CD14-positive monocyte (primary cell): ENCODE data around the gene ITPR1. TPM values are rescaled to one million over a fixed set of nuclear protein-coding genes. Genes with fewer than 3 reads are reported as not detected.

Source experiments
- DNase-seq, 3 donors: peaks; one replicate each; pipeline ENCODE4 v3.0.0-alpha.2; 2011 to 2022
- H2AFZ ChIP-seq: 2 replicates; pipeline ENCODE4 v1.6.0; 2012; ENCODE audit warnings: mild to moderate bottlenecking, low read depth, low read length, inconsistent platforms; ENCODE audit not compliant: insufficient read depth, poor library complexity, severe bottlenecking
- H3K27ac ChIP-seq, 2 donors: 1 replicate in 1 of 2; 2 replicates in 1 of 2; pipeline ENCODE4 v1.5.1; 2012 to 2013; ENCODE audit warnings: low read length in 2 of 2, control low read depth in 1 of 2, inconsistent platforms in 1 of 2, low read depth in 1 of 2, mild to moderate bottlenecking in 1 of 2
- H3K27me3 ChIP-seq, 2 donors: one replicate each; pipeline versions ENCODE4 v1.6.0 to v1.6.1; 2011 to 2013; ENCODE audit warnings: low read length in 2 of 2; ENCODE audit not compliant: control insufficient read depth in 2 of 2, insufficient read depth in 2 of 2
- H3K36me3 ChIP-seq, 2 donors: replicated peaks in 1 of 2; 1 replicate in 1 of 2; 2 replicates in 1 of 2; pipeline versions ENCODE4 v1.5.1 to v1.6.1; 2012 to 2013; ENCODE audit warnings: low read length in 2 of 2, control low read depth in 1 of 2, inconsistent platforms in 1 of 2, mild to moderate bottlenecking in 1 of 2; ENCODE audit not compliant: insufficient read depth in 2 of 2, control insufficient read depth in 1 of 2
- H3K4me1 ChIP-seq, 2 donors: 1 replicate in 1 of 2; 2 replicates in 1 of 2; pipeline versions ENCODE4 v1.5.1 to v1.6.1; 2012 to 2013; ENCODE audit warnings: low read length in 2 of 2, control low read depth in 1 of 2, inconsistent platforms in 1 of 2, mild to moderate bottlenecking in 1 of 2, moderate library complexity in 1 of 2; ENCODE audit not compliant: insufficient read depth in 2 of 2, control insufficient read depth in 1 of 2
- H3K4me2 ChIP-seq: replicated peaks from 2 replicates; pipeline ENCODE3; 2012; ENCODE audit warnings: low read length, moderate library complexity, mild to moderate bottlenecking; ENCODE audit not compliant: poor library complexity, severe bottlenecking; ENCODE audit errors: extremely low read depth
- H3K4me3 ChIP-seq, 3 experiments: fragments of 200-600 bp in 1 of 3; sonication (generic) in 1 of 3; replicated peaks in 1 of 3; 1 replicate in 2 of 3; 2 replicates in 1 of 3; pipeline ENCODE4 v1.5.1; 2011 to 2013; ENCODE audit warnings: low read length in 3 of 3, mild to moderate bottlenecking in 3 of 3, control low read depth in 2 of 3, low read depth in 2 of 3, inconsistent platforms in 1 of 3, moderate library complexity in 1 of 3
- H3K79me2 ChIP-seq: 2 replicates; pipeline ENCODE4 v1.6.0; 2012; ENCODE audit warnings: mild to moderate bottlenecking, control low read depth, inconsistent platforms, low read length, moderate library complexity; ENCODE audit not compliant: insufficient read depth
- H3K9ac ChIP-seq: 2 replicates; pipeline ENCODE4 v1.6.0; 2017; ENCODE audit warnings: low read length, mild to moderate bottlenecking; ENCODE audit not compliant: insufficient read depth, poor library complexity, severe bottlenecking
- H3K9me3 ChIP-seq, 2 donors: replicated peaks in 1 of 2; 1 replicate in 1 of 2; 2 replicates in 1 of 2; pipeline versions ENCODE4 v1.5.1 to v1.6.1; 2012 to 2013; ENCODE audit warnings: low read length in 2 of 2, control low read depth in 1 of 2; ENCODE audit not compliant: control insufficient read depth in 1 of 2, insufficient read depth in 1 of 2
- H4K20me1 ChIP-seq: 2 replicates; pipeline ENCODE4 v1.6.0; 2012; ENCODE audit warnings: mild to moderate bottlenecking, low read length, control low read depth, moderate library complexity; ENCODE audit not compliant: insufficient read depth
- H3K27ac Mint-ChIP-seq, 7 donors: one replicate each; pipeline ENCODE4 v1.8.0; 2020; ENCODE audit warnings: mild to moderate bottlenecking in 7 of 7, mixed read lengths in 7 of 7, moderate library complexity in 6 of 7, inconsistent platforms in 2 of 7
- H3K27me3 Mint-ChIP-seq, 3 donors: one replicate each; pipeline ENCODE4 v1.8.0; 2021 to 2022; ENCODE audit warnings: low read depth in 3 of 3, mild to moderate bottlenecking in 3 of 3, mixed read lengths in 3 of 3, moderate library complexity in 3 of 3, inconsistent platforms in 1 of 3
- H3K36me3 Mint-ChIP-seq, 2 donors: one replicate each; pipeline ENCODE4 v1.8.0; 2020; ENCODE audit warnings: mixed read lengths in 2 of 2, inconsistent platforms in 1 of 2, mild to moderate bottlenecking in 1 of 2
- H3K4me1 Mint-ChIP-seq: one replicate; pipeline ENCODE4 v1.8.0; 2020; ENCODE audit warnings: mild to moderate bottlenecking, mixed read lengths
- H3K4me3 Mint-ChIP-seq, 2 donors: one replicate each; pipeline ENCODE4 v1.8.0; 2020; ENCODE audit warnings: mild to moderate bottlenecking in 2 of 2, mixed read lengths in 2 of 2, moderate library complexity in 1 of 2
- H3K9me3 Mint-ChIP-seq, 7 donors: one replicate each; pipeline ENCODE4 v1.8.0; 2020 to 2022; ENCODE audit warnings: mixed read lengths in 7 of 7, mild to moderate bottlenecking in 6 of 7, moderate library complexity in 6 of 7, inconsistent platforms in 2 of 7
- WGBS: methylation state at CpG from one replicate; pipeline ENCODE4 v1.1.5; 2013; ENCODE audit warnings: missing lambda C conversion rate; ENCODE audit not compliant: insufficient coverage; 5-methylcytosine and 5-hydroxymethylcytosine counted together
- intact Hi-C, 2 donors: fragments of 100-400 bp; cut with micrococcal nuclease; formaldehyde crosslinking; loops; one replicate each; pipeline versions ENCODE4 v1.15.0 to v1.15.1; 2023
- polyA plus RNA-seq, 3 donors: library from polyadenylated mRNA; depleted of rRNA in 1 of 3; unstranded in 2 of 3; stranded (reverse) in 1 of 3; fragments of 300-500 nt in 2 of 3; fragments of >200 nt in 1 of 3; fragmentation: Illumina TruSeq in 2 of 3; gene quantifications; 1 replicate in 2 of 3; 2 replicates in 1 of 3; pipeline ENCODE4 v1.2.3, GENCODE V29; 2012 to 2021
- TF ChIP-seq, protein P1 (sequence below): fragments of 200-600 bp; IDR thresholded peaks from one replicate; pipeline ENCODE4 v1.8.0; 2022; ENCODE audit warnings: antibody characterized with exemption, mild to moderate bottlenecking

Gene ITPR1
- polyA plus RNA-seq, 3 donors: 3.2 to 21.1 (median 7.1) TPM

DNA sequence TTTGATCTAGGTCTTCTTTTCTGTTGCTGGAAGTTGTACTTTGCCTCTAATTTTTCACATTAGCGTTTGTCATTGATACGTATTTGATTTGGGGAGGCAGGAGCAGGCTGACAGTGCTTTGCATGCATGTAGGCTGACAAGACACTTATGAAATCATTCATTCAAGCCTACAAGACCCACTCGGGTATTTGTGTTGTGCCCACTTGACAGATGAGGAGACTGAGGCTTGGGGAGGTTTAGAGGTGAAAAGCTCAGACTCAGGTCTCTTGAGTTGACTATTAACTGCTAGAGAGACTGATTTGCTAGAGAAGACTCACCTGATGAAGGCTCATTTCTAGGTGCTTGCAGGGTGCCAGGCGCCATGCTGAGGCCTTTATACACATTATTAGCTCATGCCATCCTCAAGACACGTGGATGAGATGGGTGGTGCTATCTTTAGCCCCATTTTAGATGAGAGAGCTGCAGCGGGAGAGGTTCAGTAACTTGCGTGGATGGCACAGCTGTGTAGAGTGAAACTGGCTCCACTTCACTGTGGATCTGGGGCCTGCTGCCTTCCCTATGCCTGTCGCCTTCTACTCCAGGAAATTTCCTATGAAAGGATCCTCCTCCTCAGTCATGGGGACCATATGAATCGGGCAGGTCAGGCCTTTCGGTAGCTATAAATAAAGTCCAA lies 192.7 kb downstream of the ITPR1 start:
- H3K4me3 ChIP-seq: no peak overlapping the region
- TF ChIP-seq, protein P1, sequence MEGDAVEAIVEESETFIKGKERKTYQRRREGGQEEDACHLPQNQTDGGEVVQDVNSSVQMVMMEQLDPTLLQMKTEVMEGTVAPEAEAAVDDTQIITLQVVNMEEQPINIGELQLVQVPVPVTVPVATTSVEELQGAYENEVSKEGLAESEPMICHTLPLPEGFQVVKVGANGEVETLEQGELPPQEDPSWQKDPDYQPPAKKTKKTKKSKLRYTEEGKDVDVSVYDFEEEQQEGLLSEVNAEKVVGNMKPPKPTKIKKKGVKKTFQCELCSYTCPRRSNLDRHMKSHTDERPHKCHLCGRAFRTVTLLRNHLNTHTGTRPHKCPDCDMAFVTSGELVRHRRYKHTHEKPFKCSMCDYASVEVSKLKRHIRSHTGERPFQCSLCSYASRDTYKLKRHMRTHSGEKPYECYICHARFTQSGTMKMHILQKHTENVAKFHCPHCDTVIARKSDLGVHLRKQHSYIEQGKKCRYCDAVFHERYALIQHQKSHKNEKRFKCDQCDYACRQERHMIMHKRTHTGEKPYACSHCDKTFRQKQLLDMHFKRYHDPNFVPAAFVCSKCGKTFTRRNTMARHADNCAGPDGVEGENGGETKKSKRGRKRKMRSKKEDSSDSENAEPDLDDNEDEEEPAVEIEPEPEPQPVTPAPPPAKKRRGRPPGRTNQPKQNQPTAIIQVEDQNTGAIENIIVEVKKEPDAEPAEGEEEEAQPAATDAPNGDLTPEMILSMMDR: no peak
- H3K9me3 Mint-ChIP-seq: peaks cover 2 to 11% (median 6%) of the 10 kb centered on the region in 7 donors
- DNase-seq: no peak
- H3K4me2 ChIP-seq: no peak overlapping the region
- intact Hi-C loops: no loop called here
- no peak overlapping the region for H3K4me3 Mint-ChIP-seq
- H4K20me1 ChIP-seq: no peaks in the 10 kb centered on the region
- H3K9ac ChIP-seq: no peak overlapping the region
- H3K79me2 ChIP-seq: no peaks in the 10 kb centered on the region
- 100% methylated on average over 4 of the region's 10 CpGs for WGBS
- no peak overlapping the region for H2AFZ ChIP-seq
- no peaks in the 10 kb centered on the region for H3K4me1 Mint-ChIP-seq
- peak overlapping the region in 2 of 7 donors; percentile 33 to 76 for H3K27ac Mint-ChIP-seq
- no peaks in the 10 kb centered on the region for H3K27me3 Mint-ChIP-seq
- H3K36me3 Mint-ChIP-seq: peaks cover 86 to 91% of the 10 kb centered on the region in 2 donors
- H3K4me1 ChIP-seq: no peaks in the 10 kb centered on the region
- peaks cover 0 to 4% of the 10 kb centered on the region in 2 donors for H3K9me3 ChIP-seq
- no peaks in the 10 kb centered on the region for H3K27me3 ChIP-seq
- H3K27ac ChIP-seq: no peak overlapping the region
- H3K36me3 ChIP-seq: peaks cover 89 to 100% of the 10 kb centered on the region in 2 donors

DNA sequence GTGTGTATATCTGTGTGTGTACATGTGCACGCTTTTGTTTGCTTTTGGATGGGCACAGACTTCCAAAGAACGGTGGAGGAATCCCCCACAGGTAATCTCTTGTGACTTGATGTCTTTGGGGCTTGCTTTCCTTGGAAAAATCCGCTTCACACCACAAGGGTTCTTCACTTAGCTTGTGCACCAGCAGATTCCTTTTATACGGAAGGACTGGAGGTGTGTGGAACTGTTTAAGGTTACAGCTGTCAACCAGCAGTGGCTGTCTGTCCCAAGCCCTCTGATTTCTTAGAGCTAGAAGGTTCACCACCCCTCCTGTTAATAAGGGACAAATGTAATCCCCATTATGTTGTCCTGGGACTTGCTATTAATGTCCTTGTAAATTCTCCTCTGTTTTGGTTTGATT lies 193.5 kb downstream of the ITPR1 start:
- H2AFZ ChIP-seq: no peak overlapping the region
- intact Hi-C loops: no loop called here
- Mint-ChIP-seq H3K36me3 (peaks cover 87 to 91% of the 10 kb centered on the region in 2 donors), H3K4me1 (no peaks in the 10 kb centered on the region), H3K27me3 (no peaks in the 10 kb centered on the region), H3K9me3 (peaks cover 2 to 11% (median 6%) of the 10 kb centered on the region in 7 donors), H3K27ac (no peak overlapping the region), H3K4me3 (no peak overlapping the region)
- no peaks in the 10 kb centered on the region for H4K20me1 ChIP-seq
- peaks cover 87 to 100% of the 10 kb centered on the region in 2 donors for H3K36me3 ChIP-seq
- H3K4me1 ChIP-seq: no peaks in the 10 kb centered on the region
- TF ChIP-seq, protein P1: no peak
- H3K4me3 ChIP-seq: no peak overlapping the region
- no peak overlapping the region for H3K27ac ChIP-seq
- no peaks in the 10 kb centered on the region for H3K79me2 ChIP-seq
- no peak for DNase-seq
- H3K27me3 ChIP-seq: no peaks in the 10 kb centered on the region
- peaks cover 0 to 4% of the 10 kb centered on the region in 2 donors for H3K9me3 ChIP-seq
- WGBS: no CpG with 5 or more reads among the region's 4 CpGs
- no peak overlapping the region for H3K4me2 ChIP-seq
- no peak overlapping the region for H3K9ac ChIP-seq
